GM21447 (cell line): ENCODE results near the gene C15orf39.
"Not testable (repeated sequence)": the region's sequence is repeated elsewhere in the genome, so short reads cannot be mapped to it uniquely, and the experiment has no call there.

Source experiments
- ATAC-seq: cut with Tn5 transposase; IDR thresholded peaks from one replicate; pipeline ENCODE4 v1.9.1; 2021; ENCODE audit not compliant: unreplicated experiment

The C15orf39 gene

GRCh38 chr15:75258620-75259343, 57.1 kb downstream of the C15orf39 start:
- ATAC-seq = not testable (repeated sequence)

GRCh38 chr15:75259873-75260272, 58.2 kb downstream of the C15orf39 start:
- not testable (repeated sequence) for ATAC-seq
